Measurements from ENCODE around the gene TSLP.

GRCh38 chr5:111061618-111062017 lies 9.9 kb upstream of the TSLP start:
- TF ChIP-seq CTCF (conservative IDR thresholded peaks at IDR 0.05; ENCODE audit: low read depth, low read length): no peak
- TF ChIP-seq MAZ (IDR thresholded peaks at IDR 0.05; ENCODE audit: borderline replicate concordance, low read depth, low read length): no peak
- no peak for TF ChIP-seq RFX5 (IDR thresholded peaks at IDR 0.05; ENCODE audit: low read depth, low read length)
- TF ChIP-seq USF2 (IDR thresholded peaks at IDR 0.05; ENCODE audit: low read depth, low read length): no peak
- TF ChIP-seq CEBPB (IDR thresholded peaks at IDR 0.05; ENCODE audit: low read depth, low read length): no peak
- no peak for TF ChIP-seq CHD1 (IDR thresholded peaks at IDR 0.05; ENCODE audit: low read depth, low read length)
- no peak for TF ChIP-seq RAD21 (IDR thresholded peaks at IDR 0.05; ENCODE audit: low read length)
- TF ChIP-seq BHLHE40 (IDR thresholded peaks at IDR 0.05; ENCODE audit: low read depth, low read length): no peak
